GM23338 (cell line): ENCODE results near the gene BEST1. TPM values are rescaled to one million over a fixed set of nuclear protein-coding genes. Genes with fewer than 3 reads are reported as not detected.

Experiments used
- ATAC-seq: fragments of 200-7000 bp; cut with Tn5 transposase; 3 replicates; pipeline ENCODE4 v1.9.1; 2020
- DNase-seq: peaks from one replicate; pipeline ENCODE4 v3.0.0-alpha.2; 2015; ENCODE audit warnings: low spot score
- H2AFZ ChIP-seq: fragments of 200-600 bp; sonication (generic); 2 replicates; pipeline ENCODE4 v1.8.0; 2016; ENCODE audit warnings: antibody characterized with exemption, mild to moderate bottlenecking, moderate library complexity
- H3F3A ChIP-seq: fragments of 200-600 bp; sonication (generic); replicated peaks from 2 replicates; pipeline ENCODE4 v1.8.0; 2017; ENCODE audit warnings: antibody characterized with exemption, mixed run types, low read depth
- H3K27ac ChIP-seq: fragments of 200-600 bp; sonication (generic); 2 replicates; pipeline ENCODE4 v1.6.1; 2016; ENCODE audit warnings: low read depth
- H3K27me3 ChIP-seq: fragments of 200-600 bp; sonication (generic); 2 replicates; pipeline ENCODE4 v1.8.0; 2016; ENCODE audit warnings: mild to moderate bottlenecking, mixed run types, moderate library complexity; ENCODE audit not compliant: insufficient read depth
- H3K36me3 ChIP-seq: fragments of 200-600 bp; sonication (generic); 2 replicates; pipeline ENCODE4 v1.8.0; 2016; ENCODE audit warnings: mild to moderate bottlenecking; ENCODE audit not compliant: insufficient read depth
- H3K4me1 ChIP-seq: fragments of 200-600 bp; sonication (generic); 2 replicates; pipeline ENCODE4 v1.8.0; 2016; ENCODE audit warnings: mild to moderate bottlenecking, moderate library complexity; ENCODE audit not compliant: insufficient read depth
- H3K4me2 ChIP-seq: fragments of 200-600 bp; sonication (generic); 2 replicates; pipeline ENCODE4 v1.7.1; 2017; ENCODE audit warnings: mixed run types
- H3K4me3 ChIP-seq: fragments of 200-600 bp; sonication (generic); 2 replicates; pipeline ENCODE4 v1.6.1; 2016; ENCODE audit warnings: mixed run types
- H3K79me2 ChIP-seq: fragments of 200-600 bp; sonication (generic); replicated peaks from 2 replicates; pipeline ENCODE4 v1.8.0; 2017; ENCODE audit warnings: mild to moderate bottlenecking; ENCODE audit not compliant: insufficient read depth
- H3K9me2 ChIP-seq: fragments of 200-600 bp; sonication (generic); 2 replicates; pipeline ENCODE4 v1.8.0; 2017; ENCODE audit not compliant: insufficient read depth
- H4K20me1 ChIP-seq: fragments of 200-600 bp; sonication (generic); replicated peaks from 2 replicates; pipeline ENCODE4 v1.8.0; 2017; ENCODE audit warnings: mild to moderate bottlenecking; ENCODE audit not compliant: insufficient read depth
- H3K27ac Mint-ChIP-seq: 2 replicates; pipeline ENCODE4 v1.8.0; 2020; ENCODE audit warnings: inconsistent platforms, mild to moderate bottlenecking, moderate library complexity, mixed read lengths
- H3K27me3 Mint-ChIP-seq: 3 replicates; pipeline ENCODE4 v1.8.0; 2022; ENCODE audit warnings: low read depth, mild to moderate bottlenecking, moderate library complexity, mixed read lengths, inconsistent platforms; ENCODE audit not compliant: insufficient read depth, poor library complexity
- H3K36me3 Mint-ChIP-seq: 3 replicates; pipeline ENCODE4 v1.8.0; 2021; ENCODE audit warnings: low read depth, mild to moderate bottlenecking, inconsistent platforms, moderate library complexity, mixed read lengths
- H3K4me1 Mint-ChIP-seq: 3 replicates; pipeline ENCODE4 v1.8.0; 2020; ENCODE audit warnings: mild to moderate bottlenecking, inconsistent platforms, mixed read lengths
- H3K4me3 Mint-ChIP-seq: 3 replicates; pipeline ENCODE4 v1.8.0; 2021; ENCODE audit warnings: moderate library complexity, mild to moderate bottlenecking, inconsistent platforms, mixed read lengths
- H3K9me3 Mint-ChIP-seq: 3 replicates; pipeline ENCODE4 v1.8.0; 2020; ENCODE audit warnings: moderate library complexity, mild to moderate bottlenecking, inconsistent platforms, mixed read lengths
- CREB1 ChIP-seq: fragments of 250-450 bp; sonication (Bioruptor Pico); IDR thresholded peaks from 2 replicates; pipeline ENCODE4 v1.5.0; 2020; ENCODE audit warnings: low read depth, mild to moderate bottlenecking, moderate library complexity
- CTCF ChIP-seq, 2 experiments: fragments of 200-600 bp in 1 of 2; sonication (generic) in 1 of 2; conservative IDR thresholded peaks; 2 replicates each; pipeline versions ENCODE4 v1.5.1 to v1.6.1; 2016 to 2017; ENCODE audit warnings: antibody characterized with exemption in 2 of 2, low read depth in 2 of 2, mild to moderate bottlenecking in 2 of 2, moderate library complexity in 1 of 2
- ETS1 ChIP-seq: IDR thresholded peaks from 2 replicates; pipeline ENCODE4 v1.6.1; 2016; ENCODE audit warnings: antibody characterized with exemption
- EZH2 ChIP-seq: fragments of 200-600 bp; sonication (generic); IDR thresholded peaks from one replicate; pipeline ENCODE4 v1.8.0; 2017; ENCODE audit warnings: antibody characterized with exemption, mild to moderate bottlenecking, low read depth; ENCODE audit not compliant: unreplicated experiment
- EZH2phosphoT487 ChIP-seq: fragments of 200-600 bp; sonication (generic); IDR thresholded peaks from one replicate; pipeline ENCODE4 v1.8.1; 2018; ENCODE audit warnings: antibody characterized with exemption; ENCODE audit not compliant: unreplicated experiment
- JUNB ChIP-seq: IDR thresholded peaks from one replicate; pipeline ENCODE4 v1.6.1; 2016; ENCODE audit warnings: antibody characterized with exemption; ENCODE audit not compliant: unreplicated experiment
- NANOG ChIP-seq: IDR thresholded peaks from 2 replicates; pipeline ENCODE4 v1.6.1; 2016; ENCODE audit warnings: antibody characterized with exemption, borderline replicate concordance
- POLR2AphosphoS5 ChIP-seq: IDR thresholded peaks from 2 replicates; pipeline ENCODE4 v1.6.1; 2016; ENCODE audit warnings: antibody characterized with exemption, low read depth
- REST ChIP-seq: IDR thresholded peaks from one replicate; pipeline ENCODE4 v1.6.1; 2018; ENCODE audit warnings: antibody characterized with exemption; ENCODE audit not compliant: unreplicated experiment
- STAT1 ChIP-seq: IDR thresholded peaks from one replicate; pipeline ENCODE4 v1.6.1; 2016; ENCODE audit warnings: antibody characterized with exemption; ENCODE audit not compliant: unreplicated experiment
- ZNF114 ChIP-seq: fragments of 250-450 bp; sonication (Bioruptor Pico); IDR thresholded peaks from 2 replicates; pipeline ENCODE4 v1.5.0; 2020; ENCODE audit warnings: mild to moderate bottlenecking, moderate library complexity
- ZNF331 ChIP-seq: fragments of 250-450 bp; sonication (Bioruptor Pico); IDR thresholded peaks from 2 replicates; pipeline ENCODE4 v1.5.0; 2020; ENCODE audit warnings: low read depth, mild to moderate bottlenecking, moderate library complexity
- ZNF462 ChIP-seq: fragments of 250-450 bp; sonication (Bioruptor Pico); IDR thresholded peaks from 2 replicates; pipeline ENCODE4 v1.5.0; 2020; ENCODE audit warnings: mild to moderate bottlenecking, moderate library complexity
- polyA plus RNA-seq: library from polyadenylated mRNA; unstranded; fragments of >200 nt; fragmentation: Nextera tagmentation; extraction: Ambion mirVana; gene quantifications from 2 replicates; pipeline ENCODE4 v1.2.1, GENCODE V29; 2016
- total RNA-seq: library from RNA; depleted of rRNA; stranded (reverse); fragments of >200 nt; shearing (Covaris generic); gene quantifications from 2 replicates; pipeline ENCODE4 v1.2.3, GENCODE V29; 2014

BEST1 gene
- total and polyA plus RNA-seq, 2 experiments from 2014 or later, result 0.35 to 0.44 TPM

GRCh38 chr11:61975638-61976419 is 25.7 kb downstream of the BEST1 start:
- no peak for TF ChIP-seq ZNF331 (CRISPR knock-in tag)
- TF ChIP-seq NANOG, result no peak
- no peak for TF ChIP-seq REST
- TF ChIP-seq STAT1, result no peak
- TF ChIP-seq ETS1, result no peak
- TF ChIP-seq EZH2, result no peak
- no peak for TF ChIP-seq ZNF114 (CRISPR knock-in tag)
- TF ChIP-seq EZH2phosphoT487, result no peak
- no peak for TF ChIP-seq CTCF (conservative IDR thresholded peaks at IDR 0.05; ENCODE audit: low read depth in 2 of 2)
- no peak for TF ChIP-seq POLR2AphosphoS5
- no peak for TF ChIP-seq JUNB
- no peak for TF ChIP-seq CREB1 (CRISPR knock-in tag)
- TF ChIP-seq ZNF462 (CRISPR knock-in tag), result no peak
- no peak overlapping the region for H2AFZ ChIP-seq

More at GRCh38 chr11:61975638-61976419, 25.7 kb downstream of the BEST1 start:
- Histone ChIP-seq H3K9me2 (0 out of 2 replicates have a peak, but pooled peaks cover 3% of the 10 kb centered on the region), H3K79me2 (no peaks in the 10 kb centered on the region), H3F3A (0 out of 2 replicates have a peak, but pooled peaks cover 6% of the 10 kb centered on the region), H3K4me2 (no peak overlapping the region), H3K36me3 (no peaks in the 10 kb centered on the region), H3K27me3 (no peaks in the 10 kb centered on the region), H4K20me1 (no peaks in the 10 kb centered on the region), H3K27ac (no peak overlapping the region), H3K4me1 (peaks cover 23% of the 10 kb centered on the region), H3K4me3 (no peak overlapping the region)
- DNase-seq (no peak), ATAC-seq (no peak)
- peaks cover 30% of the 10 kb centered on the region for H3K27me3 Mint-ChIP-seq
- H3K4me3 Mint-ChIP-seq, result no peak overlapping the region
- H3K36me3 Mint-ChIP-seq, result no peaks in the 10 kb centered on the region
- H3K27ac Mint-ChIP-seq, result no peak overlapping the region
- H3K4me1 Mint-ChIP-seq, result peaks cover 30% of the 10 kb centered on the region
- H3K9me3 Mint-ChIP-seq, result no peaks in the 10 kb centered on the region
